Stomach (tissue), 9 donors: Measurements from ENCODE around the gene C19orf12. TPM values are rescaled to one million over a fixed set of nuclear protein-coding genes. Genes with fewer than 3 reads are reported as not detected.

Experiments
- DNase-seq, 2 donors: peaks; one replicate each; pipeline versions ENCODE4 v3.0.0 to v3.0.0-alpha.2; 2013 to 2019
- H3K27ac ChIP-seq, 5 donors: fragments of 200-600 bp in 4 of 5; sonication (generic) in 4 of 5; one replicate each; pipeline ENCODE4 v1.5.1; 2013 to 2019; ENCODE audit warnings: mild to moderate bottlenecking in 1 of 5, moderate library complexity in 1 of 5
- H3K27me3 ChIP-seq, 3 donors: fragments of 200-600 bp; sonication (generic); one replicate each; pipeline ENCODE4 v1.5.1; 2017 to 2019; ENCODE audit warnings: mixed run types in 1 of 3
- H3K36me3 ChIP-seq, 4 donors: fragments of 200-600 bp; sonication (generic); 1 replicate in 3 of 4; 2 replicates in 1 of 4; pipeline ENCODE4 v1.5.1; 2016 to 2019
- H3K4me1 ChIP-seq, 4 donors: fragments of 200-600 bp; sonication (generic); one replicate each; pipeline ENCODE4 v1.5.1; 2016 to 2019
- H3K4me3 ChIP-seq, 4 donors: fragments of 200-600 bp; sonication (generic) in 3 of 4; one replicate each; pipeline ENCODE4 v1.5.1; 2016 to 2019; ENCODE audit warnings: mild to moderate bottlenecking in 1 of 4
- H3K9me3 ChIP-seq, 4 donors: fragments of 200-600 bp; sonication (generic); one replicate each; pipeline ENCODE4 v1.5.1; 2016 to 2019
- CTCF ChIP-seq, 7 experiments: fragments of 450-650 bp in 4 of 7; fragments of 200-600 bp in 3 of 7; sonication (generic) in 3 of 7; IDR thresholded peaks; one replicate each; pipeline ENCODE4 v1.5.1; 2016 to 2019; ENCODE audit warnings: antibody characterized with exemption in 7 of 7, control low read depth in 2 of 7, mild to moderate bottlenecking in 1 of 7
- EP300 ChIP-seq: sonication (generic); formaldehyde crosslinking; IDR thresholded peaks from one replicate; pipeline ENCODE4 v1.6.1; 2017; ENCODE audit warnings: antibody characterized with exemption
- POLR2A ChIP-seq, 4 donors: fragments of 450-650 bp; IDR thresholded peaks; one replicate each; pipeline ENCODE4 v1.6.1; 2016; ENCODE audit warnings: antibody characterized with exemption in 4 of 4, control low read depth in 2 of 4, mild to moderate bottlenecking in 1 of 4, moderate library complexity in 1 of 4
- POLR2AphosphoS5 ChIP-seq, 3 donors: sonication (generic); formaldehyde crosslinking; IDR thresholded peaks; one replicate each; pipeline ENCODE4 v1.6.1; 2016; ENCODE audit warnings: antibody characterized with exemption in 3 of 3
- WGBS, 5 donors: extraction: QIAGEN DNeasy Blood & Tissue Kit in 3 of 5; methylation state at CpG; one replicate each; pipeline versions ENCODE4 v1.1.5 to v1.1.7; 2013 to 2018; 5-methylcytosine and 5-hydroxymethylcytosine counted together
- intact Hi-C: fragments of 100-400 bp; cut with DNase I; formaldehyde crosslinking; loops from one replicate; pipeline ENCODE4 v1.15.1; 2023; ENCODE audit warnings: low total_unique reads
- polyA plus RNA-seq, 3 donors: library from polyadenylated mRNA; stranded (reverse); fragments of 200-250 nt; gene quantifications; one replicate each; pipeline ENCODE4 v1.2.3, GENCODE V29; 2013
- total RNA-seq, 5 donors: library from RNA; depleted of rRNA; stranded (reverse); fragments of >200 nt; gene quantifications; one replicate each; pipeline versions ENCODE4 v1.1.0 to v1.2.3, GENCODE V29; 2014 to 2016
- donor health status: healthy with polysubstance abuse.
- donor health status: Bipolar disorder and iron deficiency.
- donor health status: healthy.

C19orf12 gene
- total and polyA plus RNA-seq, 8 donors: 4.6 to 67.2 (median 14.8) TPM

GRCh38 chr19:29655648-29656335 lies 59.3 kb downstream of the C19orf12 start:
- Histone ChIP-seq H3K27ac (no peak overlapping the region), H3K27me3 (peaks cover 0 to 4% (median 0%) of the 10 kb centered on the region in 3 donors), H3K4me1 (no peaks in the 10 kb centered on the region), H3K36me3 (no peaks in the 10 kb centered on the region), H3K4me3 (no peak overlapping the region), H3K9me3 (no peaks in the 10 kb centered on the region)
- DNase-seq: no peak
- intact Hi-C loops: no loop called here
- TF ChIP-seq CTCF (IDR thresholded peaks at IDR 0.05) (no peak), POLR2AphosphoS5 (IDR thresholded peaks at IDR 0.05) (no peak), EP300 (no peak)
- 64 to 72% (median 69%) methylated on average over 4 of the region's 4 CpGs for WGBS, 5 donors

- H3K27me3 ChIP-seq: peaks cover 0 to 4% (median 0%) of the 10 kb centered on the region in 3 donors
- no peak overlapping the region for H3K4me3 ChIP-seq
- no peak overlapping the region for H3K27ac ChIP-seq
- no peaks in the 10 kb centered on the region for H3K36me3 ChIP-seq
- DNase-seq: no peak
- no peaks in the 10 kb centered on the region for H3K9me3 ChIP-seq
- no peak for TF ChIP-seq EP300
- no peak for TF ChIP-seq CTCF (IDR thresholded peaks at IDR 0.05)
- TF ChIP-seq POLR2A (IDR thresholded peaks at IDR 0.05): no peak
- TF ChIP-seq POLR2AphosphoS5 (IDR thresholded peaks at IDR 0.05): no peak
- H3K4me1 ChIP-seq: no peaks in the 10 kb centered on the region
- WGBS, 5 donors: 89 to 95% (median 94%) methylated on average over 5 of the region's 5 CpGs
- intact Hi-C loops: no loop called here
These were observed 61.7 kb downstream of the C19orf12 start for GRCh38 chr19:29653398-29653797.

- intact Hi-C loops: no loop called here
- no peak for TF ChIP-seq POLR2A (IDR thresholded peaks at IDR 0.05)
- no peak for TF ChIP-seq CTCF (IDR thresholded peaks at IDR 0.05)
- TF ChIP-seq EP300: no peak
- no peak for TF ChIP-seq POLR2AphosphoS5 (IDR thresholded peaks at IDR 0.05)
- 81 to 88% (median 86%) methylated on average over 7 of the region's 7 CpGs for WGBS, 5 donors
- no peak for DNase-seq
- H3K9me3 ChIP-seq: no peaks in the 10 kb centered on the region
- no peak overlapping the region for H3K4me3 ChIP-seq
- H3K4me1 ChIP-seq: no peaks in the 10 kb centered on the region
- H3K36me3 ChIP-seq: no peaks in the 10 kb centered on the region
- no peak overlapping the region for H3K27ac ChIP-seq
- H3K27me3 ChIP-seq: peaks cover 0 to 4% (median 0%) of the 10 kb centered on the region in 3 donors
These were observed 63.3 kb downstream of the C19orf12 start for GRCh38 chr19:29651622-29652394.

GRCh38 chr19:29650772-29651387 lies 64.2 kb downstream of the C19orf12 start:
- no peak overlapping the region for H3K4me3 ChIP-seq
- peaks cover 0 to 2% (median 0%) of the 10 kb centered on the region in 3 donors for H3K27me3 ChIP-seq
- 54 to 67% (median 60%) methylated on average over 7 of the region's 7 CpGs for WGBS, 5 donors
- H3K4me1 ChIP-seq: peaks cover 0 to 8% (median 4%) of the 10 kb centered on the region in 4 donors
- DNase-seq: no peak
- intact Hi-C loops: no loop called here
- no peaks in the 10 kb centered on the region for H3K9me3 ChIP-seq
- no peak for TF ChIP-seq EP300
- H3K36me3 ChIP-seq: no peaks in the 10 kb centered on the region
- no peak overlapping the region for H3K27ac ChIP-seq

Other genes starting within 250 kb of the C19orf12 start
- not detected for gene VSTM2B, start 189.3 kb downstream of the C19orf12 start, total RNA-seq
- gene VSTM2B, start 189.3 kb downstream of the C19orf12 start, polyA plus RNA-seq: not detected
- gene POP4, start 109.0 kb downstream of the C19orf12 start, total RNA-seq: 100 to 1,000 TPM in 1 of 5 donors, 10 to 100 TPM in 2, 1 to 10 TPM in 2; 2.0 to 162 (median 40.7) TPM
- 100 to 1,000 TPM in 1 of 3 donors, 10 to 100 TPM in 2; 51.3 to 120 (median 83.4) TPM for gene POP4, start 109.0 kb downstream of the C19orf12 start, polyA plus RNA-seq
- gene PLEKHF1, start 49.8 kb downstream of the C19orf12 start, total RNA-seq: 10 to 100 TPM in 1 of 5 donors, 1 to 10 TPM in 4; 1.8 to 13.6 (median 6.1) TPM
- gene PLEKHF1, start 49.8 kb downstream of the C19orf12 start, polyA plus RNA-seq: 1 to 10 TPM; 5.2 to 8.4 (median 6.7) TPM
- gene CCNE1, start 96.7 kb upstream of the C19orf12 start, total RNA-seq: 1 to 10 TPM in 2 of 5 donors, not detected in 3; 3.2 to 3.7 TPM
- 1 to 10 TPM; 1.7 to 3.1 (median 2.6) TPM for gene CCNE1, start 96.7 kb upstream of the C19orf12 start, polyA plus RNA-seq
- 100 to 1,000 TPM in 1 of 5 donors, 10 to 100 TPM in 4; 20.5 to 122 (median 75.8) TPM for gene URI1, start 227.0 kb upstream of the C19orf12 start, total RNA-seq
- 10 to 100 TPM; 19.7 to 41.7 (median 26.5) TPM for gene URI1, start 227.0 kb upstream of the C19orf12 start, polyA plus RNA-seq